Measurements from ENCODE around the gene TMEM178A. TPM values are rescaled to one million over a fixed set of nuclear protein-coding genes. Genes with fewer than 3 reads are reported as not detected.
A peak's percentile ranks its signal among the peaks of the same experiment; 100 is the strongest.

The TMEM178A gene
- total and polyA plus RNA-seq, 2 donors (not counting 1 experiment from before 2014, with no cell fraction given), result 0.69 to 0.99 TPM

GRCh38 chr2:39696838-39697237 is 31.1 kb downstream of the TMEM178A start:
- Histone ChIP-seq H4K20me1 (ENCODE audit: control insufficient read depth, insufficient read depth, low read length, poor library complexity, severe bottlenecking) (no peaks in the 10 kb centered on the region), H3K4me2 (replicated peaks; ENCODE audit: low read depth, low read length, poor library complexity, severe bottlenecking) (no peak overlapping the region), H3K27ac (ENCODE audit: low read length in 2 of 2) (no peak overlapping the region), H3K27me3 (replicated peaks in 1 of 4; ENCODE audit: control extremely low read depth in 1 of 4, control insufficient read depth in 3 of 4, insufficient read depth in 4 of 4, low read length in 3 of 4) (no peaks in the 10 kb centered on the region), H2AFZ (ENCODE audit: insufficient read depth, low read depth, low read length, poor library complexity, severe bottlenecking) (no peak overlapping the region), H3K4me1 (ENCODE audit: control insufficient read depth in 2 of 2, insufficient read depth in 2 of 2, low read length in 2 of 2) (no peaks in the 10 kb centered on the region), H3K9ac (ENCODE audit: low read length) (no peak overlapping the region), H3K4me3 (ENCODE audit: control extremely low read depth in 1 of 5, extremely low read depth in 1 of 5, insufficient read depth in 1 of 5, low read depth in 2 of 5, low read length in 4 of 5) (no peak overlapping the region), H3K79me2 (ENCODE audit: control insufficient read depth, insufficient read depth, low read length) (no peaks in the 10 kb centered on the region), H3K36me3 (replicated peaks in 1 of 2; ENCODE audit: control extremely low read depth in 1 of 2, control insufficient read depth in 1 of 2, extremely low read depth in 1 of 2, insufficient read depth in 2 of 2, low read length in 1 of 2) (no peaks in the 10 kb centered on the region), H3K9me3 (ENCODE audit: control extremely low read depth in 1 of 3, control insufficient read depth in 2 of 3, insufficient read depth in 1 of 3, low read length in 2 of 3) (peaks cover 4 to 15% (median 9%) of the 10 kb centered on the region in 3 donors)
- H3K4me1 Mint-ChIP-seq, result no peaks in the 10 kb centered on the region
- ATAC-seq (ENCODE audit: low read depth) (no peak), DNase-seq (no peak)
- POLR2A ChIA-PET, result interaction anchor here (1.1 kb wide), 1 partner anchor 573 kb away, joined by 3 read pairs; no protein-coding TSS in a partner anchor
- H3K9me3 Mint-ChIP-seq (ENCODE audit: insufficient read depth), result peaks cover 8% of the 10 kb centered on the region
- H3K27ac Mint-ChIP-seq, result no peak overlapping the region
- H3K27me3 Mint-ChIP-seq, result peaks cover 17% of the 10 kb centered on the region
- intact Hi-C loops (cut with micrococcal nuclease), result loop anchor here (1.0 kb wide), 1 partner anchor 318 kb away; no protein-coding TSS in a partner anchor
- H3K4me3 Mint-ChIP-seq, result no peak overlapping the region
- TF ChIP-seq CTCF (IDR thresholded peaks at IDR 0.05), result peak; percentile 23
- no peak for TF ChIP-seq EZH2 (IDR thresholded peaks at IDR 0.05; ENCODE audit: borderline replicate concordance, insufficient read depth, low read depth, low read length, poor library complexity, severe bottlenecking)
- no CpG with 5 or more reads among the region's 1 CpG for WGBS (ENCODE audit: insufficient coverage)
- CTCF ChIA-PET, result interaction anchor here (2.1 to 2.7 kb wide), 3 partner anchors 33 to 319 kb away, joined by 7 to 10 read pairs (median 9); no protein-coding TSS in a partner anchor

- H3K79me2 ChIP-seq (ENCODE audit: control insufficient read depth, insufficient read depth, low read length), result no peaks in the 10 kb centered on the region
- ATAC-seq (ENCODE audit: low read depth) (no peak), DNase-seq (no peak)
- H4K20me1 ChIP-seq (ENCODE audit: control insufficient read depth, insufficient read depth, low read length, poor library complexity, severe bottlenecking), result no peaks in the 10 kb centered on the region
- no peak overlapping the region for H3K4me3 Mint-ChIP-seq
- H3K9ac ChIP-seq (ENCODE audit: low read length), result no peak overlapping the region
- H3K27ac Mint-ChIP-seq, result no peak overlapping the region
- H3K36me3 ChIP-seq (replicated peaks in 1 of 2; ENCODE audit: control extremely low read depth in 1 of 2, control insufficient read depth in 1 of 2, extremely low read depth in 1 of 2, insufficient read depth in 2 of 2, low read length in 1 of 2), result no peaks in the 10 kb centered on the region
- no peak overlapping the region for H2AFZ ChIP-seq (ENCODE audit: insufficient read depth, low read depth, low read length, poor library complexity, severe bottlenecking)
- CTCF ChIA-PET, result interaction anchor here (2.1 to 2.7 kb wide), 3 partner anchors 33 to 320 kb away, joined by 7 to 10 read pairs (median 9); no protein-coding TSS in a partner anchor
- intact Hi-C loops (cut with micrococcal nuclease), result loop anchor here (1.0 kb wide), 1 partner anchor 318 kb away; no protein-coding TSS in a partner anchor
- no peaks in the 10 kb centered on the region for H3K4me1 ChIP-seq (ENCODE audit: control insufficient read depth in 2 of 2, insufficient read depth in 2 of 2, low read length in 2 of 2)
- peaks cover 4 to 20% (median 12%) of the 10 kb centered on the region in 3 donors for H3K9me3 ChIP-seq (ENCODE audit: control extremely low read depth in 1 of 3, control insufficient read depth in 2 of 3, insufficient read depth in 1 of 3, low read length in 2 of 3)
- POLR2A ChIA-PET, result interaction anchor here (1.1 kb wide), 1 partner anchor 573 kb away, joined by 3 read pairs; no protein-coding TSS in a partner anchor
- peaks cover 12% of the 10 kb centered on the region for H3K9me3 Mint-ChIP-seq (ENCODE audit: insufficient read depth)
- H3K27ac ChIP-seq (ENCODE audit: low read length in 2 of 2), result no peak overlapping the region
- no peak for TF ChIP-seq EZH2 (IDR thresholded peaks at IDR 0.05; ENCODE audit: borderline replicate concordance, insufficient read depth, low read depth, low read length, poor library complexity, severe bottlenecking)
- no peak for TF ChIP-seq CTCF (IDR thresholded peaks at IDR 0.05)
- no peaks in the 10 kb centered on the region for H3K4me1 Mint-ChIP-seq
- no peak overlapping the region for H3K4me3 ChIP-seq (ENCODE audit: control extremely low read depth in 1 of 5, extremely low read depth in 1 of 5, insufficient read depth in 1 of 5, low read depth in 2 of 5, low read length in 4 of 5)
- peaks cover 14% of the 10 kb centered on the region for H3K27me3 Mint-ChIP-seq
- H3K27me3 ChIP-seq (replicated peaks in 1 of 4; ENCODE audit: control extremely low read depth in 1 of 4, control insufficient read depth in 3 of 4, insufficient read depth in 4 of 4, low read length in 3 of 4), result no peaks in the 10 kb centered on the region
- no peak overlapping the region for H3K4me2 ChIP-seq (replicated peaks; ENCODE audit: low read depth, low read length, poor library complexity, severe bottlenecking)
- no CpG with 5 or more reads among the region's 2 CpGs for WGBS (ENCODE audit: insufficient coverage)
Observed at GRCh38 chr2:39697454-39697853, 31.7 kb downstream of the TMEM178A start.

Data from B cell (primary cell).